GM12878 (cell line): ENCODE measurements around the gene CD86. TPM values are rescaled to one million over a fixed set of nuclear protein-coding genes. Genes with fewer than 3 reads are reported as not detected.

Source experiments
- BHLHE40 ChIP-seq, 2 experiments: fragments of 450-650 bp in 1 of 2; IDR thresholded peaks; 2 replicates each; pipeline ENCODE4 v1.6.1; 2011 to 2017; ENCODE audit warnings: low read depth in 2 of 2, borderline replicate concordance in 1 of 2, improper control_type of control experiment in 1 of 2, low read length in 1 of 2, mild to moderate bottlenecking in 1 of 2
- EGR1 ChIP-seq, 2 experiments: IDR thresholded peaks; 1 replicate in 1 of 2; 2 replicates in 1 of 2; pipeline ENCODE4 v1.6.1; 2011 to 2012; ENCODE audit warnings: low read depth in 2 of 2, low read length in 2 of 2, borderline replicate concordance in 1 of 2, mild to moderate bottlenecking in 1 of 2, moderate library complexity in 1 of 2
- GATAD2B ChIP-seq: fragments of 450-650 bp; conservative IDR thresholded peaks from 2 replicates; pipeline ENCODE4 v1.6.1; 2017; ENCODE audit warnings: low read depth, mild to moderate bottlenecking, moderate library complexity
- HSF1 ChIP-seq: fragments of 150-350 bp; IDR thresholded peaks from 2 replicates; pipeline ENCODE4 v1.6.1; 2014; ENCODE audit warnings: mild to moderate bottlenecking, low read depth, low read length
- IRF4 ChIP-seq: IDR thresholded peaks from 2 replicates; pipeline ENCODE4 v1.6.1; 2011; ENCODE audit warnings: low read depth, low read length
- IRF5 ChIP-seq: fragments of 450-650 bp; IDR thresholded peaks from 2 replicates; pipeline ENCODE4 v1.6.1; 2017; ENCODE audit warnings: borderline replicate concordance
- KLF5 ChIP-seq: fragments of 450-650 bp; IDR thresholded peaks from 2 replicates; pipeline ENCODE4 v1.6.1; 2014; ENCODE audit warnings: mild to moderate bottlenecking; ENCODE audit not compliant: partially characterized antibody
- RCOR1 ChIP-seq: conservative IDR thresholded peaks from 2 replicates; pipeline ENCODE4 v1.6.1; 2012; ENCODE audit warnings: low read depth, low read length, improper control_type of control experiment
- RUNX3 ChIP-seq: IDR thresholded peaks from 2 replicates; pipeline ENCODE4 v1.6.1; 2012; ENCODE audit warnings: low read length, inconsistent platforms
- SMAD5 ChIP-seq: IDR thresholded peaks from 2 replicates; pipeline ENCODE4 v1.6.1; 2016; ENCODE audit warnings: antibody characterized with exemption, low read depth
- STAT1 ChIP-seq: fragments of 450-650 bp; conservative IDR thresholded peaks from 2 replicates; pipeline ENCODE4 v1.6.1; 2014; ENCODE audit warnings: antibody characterized with exemption, mild to moderate bottlenecking
- TCF3 ChIP-seq: IDR thresholded peaks from 2 replicates; pipeline ENCODE4 v1.6.1; 2012; ENCODE audit warnings: low read depth, mild to moderate bottlenecking, low read length, borderline replicate concordance; ENCODE audit not compliant: insufficient read depth
- TCF7 ChIP-seq: IDR thresholded peaks from 2 replicates; pipeline ENCODE4 v1.6.1; 2014; ENCODE audit warnings: antibody characterized with exemption, borderline replicate concordance
- USF1 ChIP-seq: IDR thresholded peaks from 2 replicates; pipeline ENCODE4 v1.6.1; 2011; ENCODE audit warnings: borderline replicate concordance, low read depth, mild to moderate bottlenecking, moderate library complexity, mixed read lengths, low read length; ENCODE audit not compliant: insufficient read depth; ENCODE audit errors: extremely low read length
- USF2 ChIP-seq: IDR thresholded peaks from 2 replicates; pipeline ENCODE4 v1.6.1; 2011; ENCODE audit warnings: low read depth, low read length, improper control_type of control experiment, borderline replicate concordance
- YBX1 ChIP-seq: fragments of 450-650 bp; IDR thresholded peaks from 2 replicates; pipeline ENCODE4 v1.6.1; 2016; ENCODE audit warnings: antibody characterized with exemption
- ZBED1 ChIP-seq: IDR thresholded peaks from 2 replicates; pipeline ENCODE4 v1.6.1; 2016; ENCODE audit warnings: borderline replicate concordance
- ZNF217 ChIP-seq: fragments of 450-650 bp; IDR thresholded peaks from 2 replicates; pipeline ENCODE4 v1.6.1; 2017; ENCODE audit warnings: antibody characterized with exemption, mild to moderate bottlenecking
- ZZZ3 ChIP-seq: IDR thresholded peaks from 2 replicates; pipeline ENCODE4 v1.6.1; 2011; ENCODE audit warnings: low read depth; ENCODE audit not compliant: control insufficient read depth, insufficient read length
- polyA plus RNA-seq, 11 experiments: library from polyadenylated mRNA; depleted of rRNA in 4 of 11; unstranded in 6 of 11; stranded (reverse) in 5 of 11; fragments of >200 nt; fragmentation: Nextera tagmentation in 4 of 11; fragmentation: Illumina TruSeq in 1 of 11; extraction: Ambion mirVana in 4 of 11; extraction: Trizol in 1 of 11; gene quantifications; 1 replicate in 1 of 11; 2 replicates in 10 of 11; pipeline versions ENCODE4 v1.2.1 to v1.2.3, GENCODE V29; 2011 to 2016; ENCODE audit warnings: inconsistent platforms in 2 of 11, missing spikeins in 2 of 11, low read depth in 1 of 11
- total RNA-seq, 4 experiments: library from RNA; depleted of rRNA in 3 of 4; stranded (reverse); fragments of >200 nt in 3 of 4; fragmentation: Illumina TruSeq in 1 of 4; extraction: Trizol in 1 of 4; gene quantifications; 2 replicates each; pipeline versions ENCODE4 v1.2.1 to v1.2.3, GENCODE V29; 2013 to 2021
- TF ChIP-seq, protein P1 (sequence below): IDR thresholded peaks from 2 replicates; pipeline ENCODE4 v1.6.1; 2012; ENCODE audit warnings: improper control_type of control experiment, low read depth, low read length; ENCODE audit not compliant: insufficient replicate concordance

The CD86 gene
- total and polyA plus RNA-seq, 10 of the 15 experiments (the other 5 are each of a cell fraction or from before 2014, with no cell fraction given), result 40.9 to 100 (median 55.5) TPM

DNA sequence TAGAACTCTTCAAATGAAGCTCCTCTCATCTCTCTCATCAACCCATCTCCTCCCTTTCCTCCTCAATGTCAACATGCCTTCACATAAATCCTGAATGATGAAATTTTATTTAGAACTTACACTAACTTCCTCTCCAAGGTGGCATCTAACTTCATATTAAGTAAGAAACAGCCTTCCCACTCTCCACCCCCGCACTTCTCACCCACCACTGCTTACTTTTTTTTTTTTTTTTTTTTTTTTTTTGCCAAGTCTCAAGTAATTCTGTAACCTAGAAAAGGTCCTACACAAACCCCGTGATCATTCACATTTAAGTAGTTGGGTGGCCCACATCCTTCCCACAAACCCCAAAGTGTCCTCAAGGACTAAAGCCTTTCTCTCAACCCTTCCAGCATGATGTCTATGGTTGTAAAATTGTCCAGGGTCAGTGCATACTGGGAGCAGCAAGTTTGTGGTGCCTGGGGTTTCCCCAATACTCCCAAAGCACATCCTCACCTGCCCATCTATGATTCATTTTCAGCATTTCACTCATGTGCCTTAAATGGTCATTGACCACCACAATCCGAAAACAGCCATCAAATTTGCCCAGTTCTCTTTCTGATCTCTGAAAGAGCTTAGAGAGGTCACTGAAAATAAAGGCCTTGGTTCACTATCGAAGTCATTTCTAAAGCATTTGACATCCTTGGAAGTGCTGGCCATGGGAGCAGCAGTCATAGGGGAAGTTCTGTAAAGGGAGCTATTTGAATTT is 47.2 kb downstream of the CD86 start (continued):
- TF ChIP-seq HSF1 (no peak), TCF3 (peak; percentile 54; the same call in 1 of the 2 replicates), IRF5 (no peak), GATAD2B (peak; percentile 40; the same call in 1 of the 2 replicates), SMAD5 (no peak), USF1 (no peak), STAT1 (no peak), IRF4 (peak; percentile 91), EGR1 (IDR thresholded peaks at IDR 0.05; ENCODE audit: borderline replicate concordance in 1 of 2, low read depth in 2 of 2, low read length in 2 of 2) (peak in 1 of 2 experiments; percentile 89; a peak in 1 of 3 replicates), RUNX3 (peak; percentile 98), ZNF217 (no peak), BHLHE40 (IDR thresholded peaks at IDR 0.05; ENCODE audit: borderline replicate concordance in 1 of 2, low read depth in 2 of 2, low read length in 1 of 2) (peak; percentile 93 to 95), USF2 (no peak), ZBED1 (peak; percentile 95), TCF7 (peak; percentile 75; the same call in 1 of the 2 replicates), ZZZ3 (no peak), RCOR1 (no peak), YBX1 (no peak), KLF5 (no peak)
- TF ChIP-seq, protein P1, sequence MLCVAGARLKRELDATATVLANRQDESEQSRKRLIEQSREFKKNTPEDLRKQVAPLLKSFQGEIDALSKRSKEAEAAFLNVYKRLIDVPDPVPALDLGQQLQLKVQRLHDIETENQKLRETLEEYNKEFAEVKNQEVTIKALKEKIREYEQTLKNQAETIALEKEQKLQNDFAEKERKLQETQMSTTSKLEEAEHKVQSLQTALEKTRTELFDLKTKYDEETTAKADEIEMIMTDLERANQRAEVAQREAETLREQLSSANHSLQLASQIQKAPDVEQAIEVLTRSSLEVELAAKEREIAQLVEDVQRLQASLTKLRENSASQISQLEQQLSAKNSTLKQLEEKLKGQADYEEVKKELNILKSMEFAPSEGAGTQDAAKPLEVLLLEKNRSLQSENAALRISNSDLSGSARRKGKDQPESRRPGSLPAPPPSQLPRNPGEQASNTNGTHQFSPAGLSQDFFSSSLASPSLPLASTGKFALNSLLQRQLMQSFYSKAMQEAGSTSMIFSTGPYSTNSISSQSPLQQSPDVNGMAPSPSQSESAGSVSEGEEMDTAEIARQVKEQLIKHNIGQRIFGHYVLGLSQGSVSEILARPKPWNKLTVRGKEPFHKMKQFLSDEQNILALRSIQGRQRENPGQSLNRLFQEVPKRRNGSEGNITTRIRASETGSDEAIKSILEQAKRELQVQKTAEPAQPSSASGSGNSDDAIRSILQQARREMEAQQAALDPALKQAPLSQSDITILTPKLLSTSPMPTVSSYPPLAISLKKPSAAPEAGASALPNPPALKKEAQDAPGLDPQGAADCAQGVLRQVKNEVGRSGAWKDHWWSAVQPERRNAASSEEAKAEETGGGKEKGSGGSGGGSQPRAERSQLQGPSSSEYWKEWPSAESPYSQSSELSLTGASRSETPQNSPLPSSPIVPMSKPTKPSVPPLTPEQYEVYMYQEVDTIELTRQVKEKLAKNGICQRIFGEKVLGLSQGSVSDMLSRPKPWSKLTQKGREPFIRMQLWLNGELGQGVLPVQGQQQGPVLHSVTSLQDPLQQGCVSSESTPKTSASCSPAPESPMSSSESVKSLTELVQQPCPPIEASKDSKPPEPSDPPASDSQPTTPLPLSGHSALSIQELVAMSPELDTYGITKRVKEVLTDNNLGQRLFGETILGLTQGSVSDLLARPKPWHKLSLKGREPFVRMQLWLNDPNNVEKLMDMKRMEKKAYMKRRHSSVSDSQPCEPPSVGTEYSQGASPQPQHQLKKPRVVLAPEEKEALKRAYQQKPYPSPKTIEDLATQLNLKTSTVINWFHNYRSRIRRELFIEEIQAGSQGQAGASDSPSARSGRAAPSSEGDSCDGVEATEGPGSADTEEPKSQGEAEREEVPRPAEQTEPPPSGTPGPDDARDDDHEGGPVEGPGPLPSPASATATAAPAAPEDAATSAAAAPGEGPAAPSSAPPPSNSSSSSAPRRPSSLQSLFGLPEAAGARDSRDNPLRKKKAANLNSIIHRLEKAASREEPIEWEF, result peak; percentile 28
